Neural progenitor cell (in vitro differentiated cells): Measurements from ENCODE around the gene RNLS. TPM values are rescaled to one million over a fixed set of nuclear protein-coding genes. Genes with fewer than 3 reads are reported as not detected.

ENCODE experiments used
- DNase-seq: peaks from one replicate; pipeline ENCODE4 v3.0.0-alpha.2; 2016; ENCODE audit warnings: low spot score
- H2AFZ ChIP-seq: fragments of 200-600 bp; sonication (generic); replicated peaks from 2 replicates; pipeline ENCODE4 v1.6.1; 2016; ENCODE audit warnings: antibody characterized with exemption
- H3F3A ChIP-seq: fragments of 200-600 bp; sonication (generic); 2 replicates; pipeline ENCODE4 v1.6.1; 2016; ENCODE audit warnings: antibody characterized with exemption, low read depth
- H3K27ac ChIP-seq: fragments of 200-600 bp; sonication (generic); 2 replicates; pipeline ENCODE4 v1.5.1; 2016; ENCODE audit warnings: mild to moderate bottlenecking
- H3K27me3 ChIP-seq: fragments of 200-600 bp; sonication (generic); 2 replicates; pipeline ENCODE4 v1.6.1; 2016; ENCODE audit warnings: mild to moderate bottlenecking, moderate library complexity
- H3K36me3 ChIP-seq: fragments of 200-600 bp; sonication (generic); 2 replicates; pipeline ENCODE4 v1.5.1; 2016
- H3K4me1 ChIP-seq: fragments of 200-600 bp; sonication (generic); 2 replicates; pipeline ENCODE4 v1.6.1; 2016; ENCODE audit warnings: mixed run types
- H3K4me2 ChIP-seq: fragments of 200-600 bp; sonication (generic); 2 replicates; pipeline ENCODE4 v1.6.1; 2016
- H3K4me3 ChIP-seq: fragments of 200-600 bp; sonication (generic); 2 replicates; pipeline ENCODE4 v1.5.1; 2016
- H3K79me2 ChIP-seq: fragments of 200-600 bp; sonication (generic); 2 replicates; pipeline ENCODE4 v1.6.1; 2016; ENCODE audit warnings: low read depth
- H3K9ac ChIP-seq: fragments of 200-600 bp; sonication (generic); 2 replicates; pipeline ENCODE4 v1.6.1; 2016
- H3K9me3 ChIP-seq: fragments of 200-600 bp; sonication (generic); 2 replicates; pipeline ENCODE4 v1.5.1; 2016; ENCODE audit warnings: low read depth
- H4K20me1 ChIP-seq: fragments of 200-600 bp; sonication (generic); 2 replicates; pipeline ENCODE4 v1.6.1; 2016; ENCODE audit warnings: low read depth
- H3K27ac Mint-ChIP-seq: 3 replicates; pipeline ENCODE4 v1.8.0; 2021; ENCODE audit warnings: mixed read lengths
- H3K27me3 Mint-ChIP-seq: 2 replicates; pipeline ENCODE4 v1.8.0; 2022; ENCODE audit warnings: low read depth, mild to moderate bottlenecking, inconsistent platforms, moderate library complexity, mixed read lengths; ENCODE audit not compliant: insufficient read depth
- H3K36me3 Mint-ChIP-seq: 3 replicates; pipeline ENCODE4 v1.8.0; 2021; ENCODE audit warnings: mixed read lengths
- H3K4me1 Mint-ChIP-seq: 3 replicates; pipeline ENCODE4 v1.8.0; 2021; ENCODE audit warnings: mixed read lengths
- H3K4me3 Mint-ChIP-seq: 3 replicates; pipeline ENCODE4 v1.8.0; 2021; ENCODE audit warnings: mild to moderate bottlenecking, moderate library complexity, mixed read lengths
- H3K9me3 Mint-ChIP-seq: 3 replicates; pipeline ENCODE4 v1.8.0; 2020; ENCODE audit warnings: mixed read lengths
- EZH2 ChIP-seq: fragments of 200-600 bp; sonication (generic); IDR thresholded peaks from 2 replicates; pipeline ENCODE4 v1.6.1; 2017; ENCODE audit warnings: antibody characterized with exemption, mild to moderate bottlenecking, moderate library complexity
- EZH2phosphoT487 ChIP-seq: fragments of 200-600 bp; sonication (generic); IDR thresholded peaks from 2 replicates; pipeline ENCODE4 v1.6.1; 2017; ENCODE audit warnings: antibody characterized with exemption
- total RNA-seq: library from RNA; depleted of rRNA; stranded (reverse); fragments of >200 nt; gene quantifications from 2 replicates; pipeline ENCODE4 v1.2.3, GENCODE V29; 2015; ENCODE audit warnings: low replicate concordance
- TF ChIP-seq, protein P1 (sequence below): fragments of 200-600 bp; sonication (generic); IDR thresholded peaks from 2 replicates; pipeline ENCODE4 v1.5.1; 2017; ENCODE audit warnings: antibody characterized with exemption, mild to moderate bottlenecking

The RNLS gene
- total RNA-seq, 1 donor from 2014 or later: 9.1 TPM

DNA sequence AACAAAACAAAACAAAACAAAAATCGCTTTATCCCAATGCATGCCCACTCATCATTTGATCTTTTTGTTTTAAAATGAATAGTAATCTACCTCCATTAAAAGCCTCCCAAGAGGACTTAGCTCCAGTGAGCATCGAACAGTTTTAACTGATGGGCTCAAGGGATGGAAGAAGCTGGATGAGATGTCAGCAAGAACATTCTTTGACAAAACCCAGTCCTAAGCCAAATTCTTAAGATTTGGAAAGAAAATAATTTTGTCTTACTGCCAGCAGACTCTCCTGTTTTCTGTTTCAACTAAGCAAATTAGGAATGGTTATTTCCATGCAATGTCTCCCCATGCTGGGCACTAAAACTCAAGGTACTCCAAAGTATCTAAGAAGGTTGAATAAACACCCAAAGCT, 127.3 kb downstream of the RNLS start:
- no peaks in the 10 kb centered on the region for H3K27me3 Mint-ChIP-seq
- peaks cover 2% of the 10 kb centered on the region for H3K4me1 Mint-ChIP-seq
- no peaks in the 10 kb centered on the region for H3K9me3 Mint-ChIP-seq

GRCh38 chr10:88450201-88450600, 132.9 kb downstream of the RNLS start:
- no peaks in the 10 kb centered on the region for H3K27me3 Mint-ChIP-seq
- no peaks in the 10 kb centered on the region for H3K9me3 Mint-ChIP-seq
- no peak overlapping the region for H3K27ac ChIP-seq
- no peak overlapping the region for H3K9ac ChIP-seq
- H3K36me3 ChIP-seq: no peaks in the 10 kb centered on the region
- no peak overlapping the region for H3K4me2 ChIP-seq
- no peaks in the 10 kb centered on the region for H3K79me2 ChIP-seq
- no peak overlapping the region for H3K27ac Mint-ChIP-seq
- DNase-seq: no peak
- H3K4me3 Mint-ChIP-seq: no peak overlapping the region
- no peak overlapping the region for H3K4me3 ChIP-seq
- no peaks in the 10 kb centered on the region for H3K36me3 Mint-ChIP-seq
- no peaks in the 10 kb centered on the region for H3F3A ChIP-seq
- no peaks in the 10 kb centered on the region for H3K9me3 ChIP-seq
- H4K20me1 ChIP-seq: no peaks in the 10 kb centered on the region
- no peak for TF ChIP-seq EZH2
- TF ChIP-seq, protein P1, sequence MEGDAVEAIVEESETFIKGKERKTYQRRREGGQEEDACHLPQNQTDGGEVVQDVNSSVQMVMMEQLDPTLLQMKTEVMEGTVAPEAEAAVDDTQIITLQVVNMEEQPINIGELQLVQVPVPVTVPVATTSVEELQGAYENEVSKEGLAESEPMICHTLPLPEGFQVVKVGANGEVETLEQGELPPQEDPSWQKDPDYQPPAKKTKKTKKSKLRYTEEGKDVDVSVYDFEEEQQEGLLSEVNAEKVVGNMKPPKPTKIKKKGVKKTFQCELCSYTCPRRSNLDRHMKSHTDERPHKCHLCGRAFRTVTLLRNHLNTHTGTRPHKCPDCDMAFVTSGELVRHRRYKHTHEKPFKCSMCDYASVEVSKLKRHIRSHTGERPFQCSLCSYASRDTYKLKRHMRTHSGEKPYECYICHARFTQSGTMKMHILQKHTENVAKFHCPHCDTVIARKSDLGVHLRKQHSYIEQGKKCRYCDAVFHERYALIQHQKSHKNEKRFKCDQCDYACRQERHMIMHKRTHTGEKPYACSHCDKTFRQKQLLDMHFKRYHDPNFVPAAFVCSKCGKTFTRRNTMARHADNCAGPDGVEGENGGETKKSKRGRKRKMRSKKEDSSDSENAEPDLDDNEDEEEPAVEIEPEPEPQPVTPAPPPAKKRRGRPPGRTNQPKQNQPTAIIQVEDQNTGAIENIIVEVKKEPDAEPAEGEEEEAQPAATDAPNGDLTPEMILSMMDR: no peak
- TF ChIP-seq EZH2phosphoT487: no peak
- H3K27me3 ChIP-seq: no peaks in the 10 kb centered on the region
- no peaks in the 10 kb centered on the region for H3K4me1 ChIP-seq
- H2AFZ ChIP-seq: no peak overlapping the region
- H3K4me1 Mint-ChIP-seq: no peaks in the 10 kb centered on the region

More for the DNA sequence above, 127.3 kb downstream of the RNLS start:
- Histone ChIP-seq H3K4me1 (no peaks in the 10 kb centered on the region), H3K36me3 (no peaks in the 10 kb centered on the region), H3K27me3 (no peaks in the 10 kb centered on the region), H3K4me3 (no peak overlapping the region), H3K4me2 (no peak overlapping the region), H3K27ac (no peak overlapping the region), H3K79me2 (no peaks in the 10 kb centered on the region), H4K20me1 (no peaks in the 10 kb centered on the region), H2AFZ (no peak overlapping the region), H3F3A (no peaks in the 10 kb centered on the region), H3K9me3 (no peaks in the 10 kb centered on the region), H3K9ac (no peak overlapping the region)
- Mint-ChIP-seq H3K27ac (no peak overlapping the region), H3K36me3 (no peaks in the 10 kb centered on the region), H3K4me3 (no peak overlapping the region)
- TF ChIP-seq, protein P1: no peak
- TF ChIP-seq EZH2: no peak
- no peak for TF ChIP-seq EZH2phosphoT487
- no peak for DNase-seq

DNA sequence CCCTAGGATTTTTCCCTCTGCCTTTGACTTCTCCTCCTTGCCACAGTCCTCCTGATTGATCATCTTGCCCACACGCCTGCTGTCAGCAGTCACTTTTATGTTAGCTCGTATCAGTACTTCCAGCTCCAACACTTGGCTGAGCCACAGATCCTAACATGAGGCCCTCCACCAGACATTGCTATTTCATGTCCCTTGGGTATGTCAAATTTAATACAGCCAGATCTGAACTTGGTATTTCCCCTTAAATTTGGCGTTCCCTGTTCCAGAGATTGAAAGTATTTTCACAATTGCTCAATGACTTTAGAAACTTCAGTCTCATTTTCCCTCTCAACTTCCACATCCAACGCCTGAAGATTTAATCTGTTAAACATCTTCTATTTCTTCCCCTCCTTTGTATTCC, 140.4 kb downstream of the RNLS start:
- Histone ChIP-seq H4K20me1 (no peaks in the 10 kb centered on the region), H3K9ac (no peak overlapping the region), H3K27ac (no peak overlapping the region), H3K79me2 (no peaks in the 10 kb centered on the region), H2AFZ (no peak overlapping the region), H3K36me3 (no peaks in the 10 kb centered on the region), H3K4me3 (no peak overlapping the region), H3F3A (no peaks in the 10 kb centered on the region), H3K9me3 (no peaks in the 10 kb centered on the region), H3K4me1 (no peaks in the 10 kb centered on the region), H3K27me3 (no peaks in the 10 kb centered on the region), H3K4me2 (no peak overlapping the region)
- peaks cover 11% of the 10 kb centered on the region for H3K9me3 Mint-ChIP-seq
- H3K4me3 Mint-ChIP-seq: no peak overlapping the region
- H3K36me3 Mint-ChIP-seq: no peaks in the 10 kb centered on the region
- no peak for DNase-seq
- H3K27ac Mint-ChIP-seq: no peak overlapping the region
- H3K4me1 Mint-ChIP-seq: no peaks in the 10 kb centered on the region
- TF ChIP-seq EZH2 (no peak), EZH2phosphoT487 (no peak)
- TF ChIP-seq, protein P1: no peak
- no peaks in the 10 kb centered on the region for H3K27me3 Mint-ChIP-seq
